ENCODE data around the gene PTOV1.

PTOV1 gene

GRCh38 chr19:49873834-49874233 is 22.9 kb downstream of the PTOV1 start:
- no peak for DNase-seq (ENCODE audit: low read depth in 2 of 2)

GRCh38 chr19:49874503-49875157 is 23.7 kb downstream of the PTOV1 start:
- DNase-seq (ENCODE audit: low read depth in 2 of 2) = no peak

- no peak for DNase-seq (ENCODE audit: low read depth in 2 of 2)
These were observed 24.2 kb downstream of the PTOV1 start for GRCh38 chr19:49875177-49875576.

GRCh38 chr19:49875857-49876421 is 25.0 kb downstream of the PTOV1 start:
- peak in 1 of 2 donors; percentile 49 for DNase-seq (ENCODE audit: low read depth in 2 of 2)

- peak; percentile 93 to 96 for DNase-seq (ENCODE audit: low read depth in 2 of 2)
These were observed 25.6 kb downstream of the PTOV1 start for GRCh38 chr19:49876422-49877019.

- DNase-seq (ENCODE audit: low read depth in 2 of 2) = peak; percentile 94 to 95
These were observed 26.3 kb downstream of the PTOV1 start, which contains the start of the genes AKT1S1 and TBC1D17 for GRCh38 chr19:49877020-49877878. Gene AKT1S1 (minus strand): TSS chr19:49877355. CDS start chr19:49873295, 4,060 bp downstream. Gene TBC1D17 (plus strand): TSS chr19:49877702. CDS start chr19:49877724, 22 bp downstream.

GRCh38 chr19:49877879-49878743 is 27.2 kb downstream of the PTOV1 start:
- peak; percentile 99 for DNase-seq (ENCODE audit: low read depth in 2 of 2)

- DNase-seq (ENCODE audit: low read depth in 2 of 2) = no peak
These were observed 27.7 kb downstream of the PTOV1 start for GRCh38 chr19:49878744-49879070.

- DNase-seq (ENCODE audit: low read depth in 2 of 2) = no peak
These were observed 28.4 kb downstream of the PTOV1 start for GRCh38 chr19:49879243-49879963.

- no peak for DNase-seq (ENCODE audit: low read depth in 2 of 2)
These were observed 29.4 kb downstream of the PTOV1 start for GRCh38 chr19:49880162-49880869.

GRCh38 chr19:49881186-49881585 is 30.2 kb downstream of the PTOV1 start:
- DNase-seq (ENCODE audit: low read depth in 2 of 2) = no peak

GRCh38 chr19:49881672-49882394 is 30.9 kb downstream of the PTOV1 start:
- DNase-seq (ENCODE audit: low read depth in 2 of 2) = no peak

GRCh38 chr19:49882643-49883042 is 31.7 kb downstream of the PTOV1 start:
- no peak for DNase-seq (ENCODE audit: low read depth in 2 of 2)

GRCh38 chr19:49883094-49883493 is 32.1 kb downstream of the PTOV1 start:
- no peak for DNase-seq (ENCODE audit: low read depth in 2 of 2)

- no peak for DNase-seq (ENCODE audit: low read depth in 2 of 2)
These were observed 33.1 kb downstream of the PTOV1 start for GRCh38 chr19:49884109-49884508.

- DNase-seq (ENCODE audit: low read depth in 2 of 2) = no peak
These were observed 33.8 kb downstream of the PTOV1 start for GRCh38 chr19:49884760-49885159.

- DNase-seq (ENCODE audit: low read depth in 2 of 2) = no peak
These were observed 36.2 kb downstream of the PTOV1 start for GRCh38 chr19:49887037-49887664.

GRCh38 chr19:49887665-49888509 is 36.9 kb downstream of the PTOV1 start:
- DNase-seq (ENCODE audit: low read depth in 2 of 2) = no peak

All from stimulated activated CD8-positive, alpha-beta memory T cell treated with anti-CD3 and anti-CD28 coated beads, Interleukin-2, amount 100 ng/mL, for 48 hours (primary cell).